Gastrocnemius medialis (tissue), 4 donors: ENCODE data around the gene NDUFAF8. TPM values are rescaled to one million over a fixed set of nuclear protein-coding genes. Genes with fewer than 3 reads are reported as not detected.

Source experiments
- ATAC-seq, 2 donors: fragments of 150-250 bp; one replicate each; pipeline ENCODE4 v1.9.1; 2016
- DNase-seq, 2 donors: peaks; one replicate each; pipeline ENCODE4 v3.0.0-alpha.2; 2019
- H3K27ac ChIP-seq, 4 donors: fragments of 200-600 bp; sonication (generic); 1 replicate in 1 of 4; 2 replicates in 3 of 4; pipeline ENCODE4 v1.5.1; 2016 to 2018; ENCODE audit warnings: mild to moderate bottlenecking in 2 of 4, moderate library complexity in 1 of 4
- H3K27me3 ChIP-seq, 3 donors: fragments of 200-600 bp; sonication (generic) in 2 of 3; 1 replicate in 1 of 3; 2 replicates in 2 of 3; pipeline versions ENCODE4 v1.5.1 to v1.6.0; 2016 to 2019; ENCODE audit warnings: mild to moderate bottlenecking in 1 of 3, moderate library complexity in 1 of 3
- H3K36me3 ChIP-seq, 2 donors: fragments of 200-600 bp; sonication (generic) in 1 of 2; one replicate each; pipeline ENCODE4 v1.5.1; 2017 to 2018
- H3K4me1 ChIP-seq, 2 donors: fragments of 200-600 bp; sonication (generic) in 1 of 2; one replicate each; pipeline ENCODE4 v1.5.1; 2016 to 2017; ENCODE audit warnings: mild to moderate bottlenecking in 2 of 2
- H3K4me3 ChIP-seq, 4 donors: fragments of 200-600 bp; sonication (generic) in 3 of 4; 1 replicate in 1 of 4; 2 replicates in 3 of 4; pipeline ENCODE4 v1.5.1; 2016 to 2019; ENCODE audit warnings: mild to moderate bottlenecking in 2 of 4
- H3K9me3 ChIP-seq, 3 donors: fragments of 200-600 bp; sonication (generic) in 2 of 3; 1 replicate in 1 of 3; 2 replicates in 2 of 3; pipeline ENCODE4 v1.5.1; 2016 to 2019
- CTCF ChIP-seq, 5 experiments: fragments of 450-650 bp in 3 of 5; fragments of 200-600 bp in 2 of 5; sonication (generic) in 2 of 5; IDR thresholded peaks in 4 of 5; conservative IDR thresholded peaks in 1 of 5; 1 replicate in 4 of 5; 2 replicates in 1 of 5; pipeline ENCODE4 v1.5.1; 2016 to 2019; ENCODE audit warnings: antibody characterized with exemption in 5 of 5, mild to moderate bottlenecking in 3 of 5, moderate library complexity in 3 of 5
- POLR2A ChIP-seq, 2 donors: fragments of 450-650 bp; IDR thresholded peaks; one replicate each; pipeline ENCODE4 v1.6.1; 2017; ENCODE audit warnings: antibody characterized with exemption in 2 of 2, mild to moderate bottlenecking in 2 of 2, moderate library complexity in 2 of 2
- in situ Hi-C, 4 donors: fragments of 200-750 bp; cut with MboI; loops; one replicate each; pipeline versions ENCODE4 v1.15.0 to v1.8.0; 2017; ENCODE audit warnings: low sequenced_read_pairs in 4 of 4
- intact Hi-C: fragments of 100-400 bp; cut with DNase I; formaldehyde crosslinking; loops from one replicate; pipeline ENCODE4 v1.15.1; 2023; ENCODE audit warnings: low total_unique reads
- total RNA-seq, 4 donors: library from RNA; depleted of rRNA; stranded (reverse); fragments of >200 nt; gene quantifications; one replicate each; pipeline versions ENCODE4 v1.1.0 to v1.2.3, GENCODE V29; 2016

The NDUFAF8 gene
- total RNA-seq, 4 donors from 2014 or later: 39.4 to 700 (median 74.5) TPM

GRCh38 chr17:81256616-81257015 is 17.5 kb downstream of the NDUFAF8 start:
- no peaks in the 10 kb centered on the region for H3K27me3 ChIP-seq
- no peak overlapping the region for H3K4me3 ChIP-seq
- in situ Hi-C loops (loop anchor here in 2 of 4 donors (10.0 to 25.0 kb wide), 3 partner anchors 228 to 356 kb away; no protein-coding TSS in a partner anchor), intact Hi-C loops (no loop called here)
- no peak for DNase-seq
- no peak overlapping the region for H3K27ac ChIP-seq
- peaks cover 0 to 22% of the 10 kb centered on the region in 2 donors for H3K36me3 ChIP-seq
- no peak for ATAC-seq
- TF ChIP-seq POLR2A (IDR thresholded peaks at IDR 0.05) (no peak), CTCF (IDR thresholded peaks at IDR 0.05 in 4 of 5, conservative IDR thresholded peaks at IDR 0.05 in 1 of 5) (no peak)
- no peaks in the 10 kb centered on the region for H3K9me3 ChIP-seq
- H3K4me1 ChIP-seq: peaks cover 17 to 19% of the 10 kb centered on the region in 2 donors

GRCh38 chr17:81257533-81257932 is 18.4 kb downstream of the NDUFAF8 start:
- intact Hi-C loops (no loop called here), in situ Hi-C loops (loop anchor here in 2 of 4 donors (10.0 to 25.0 kb wide), 3 partner anchors 227 to 355 kb away; no protein-coding TSS in a partner anchor)
- H3K4me1 ChIP-seq: peaks cover 17 to 19% of the 10 kb centered on the region in 2 donors

GRCh38 chr17:81258292-81258691 is 19.2 kb downstream of the NDUFAF8 start:
- TF ChIP-seq CTCF (IDR thresholded peaks at IDR 0.05 in 4 of 5, conservative IDR thresholded peaks at IDR 0.05 in 1 of 5) (no peak), POLR2A (IDR thresholded peaks at IDR 0.05) (no peak)
- ATAC-seq (no peak), DNase-seq (no peak)
- no peak overlapping the region for H3K4me3 ChIP-seq
- H3K36me3 ChIP-seq: peaks cover 0 to 22% of the 10 kb centered on the region in 2 donors
- no peak overlapping the region for H3K27ac ChIP-seq
- H3K4me1 ChIP-seq: peaks cover 16 to 17% of the 10 kb centered on the region in 2 donors
- no peaks in the 10 kb centered on the region for H3K9me3 ChIP-seq
- intact Hi-C loops (no loop called here), in situ Hi-C loops (loop anchor here in 2 of 4 donors (10.0 to 25.0 kb wide), 3 partner anchors 227 to 354 kb away; no protein-coding TSS in a partner anchor)
- H3K27me3 ChIP-seq: no peaks in the 10 kb centered on the region

More at GRCh38 chr17:81257533-81257932, 18.4 kb downstream of the NDUFAF8 start:
- Histone ChIP-seq H3K9me3 (no peaks in the 10 kb centered on the region), H3K36me3 (peaks cover 0 to 22% of the 10 kb centered on the region in 2 donors), H3K27me3 (no peaks in the 10 kb centered on the region), H3K4me3 (no peak overlapping the region), H3K27ac (no peak overlapping the region)
- DNase-seq (no peak), ATAC-seq (no peak)
- TF ChIP-seq CTCF (IDR thresholded peaks at IDR 0.05 in 4 of 5, conservative IDR thresholded peaks at IDR 0.05 in 1 of 5): no peak
- TF ChIP-seq POLR2A (IDR thresholded peaks at IDR 0.05): no peak

GRCh38 chr17:81259058-81259605 is 20.0 kb downstream of the NDUFAF8 start:
- ATAC-seq (no peak), DNase-seq (no peak)
- in situ Hi-C loops: loop anchor here in 2 of 4 donors (10.0 to 25.0 kb wide), 3 partner anchors 226 to 353 kb away; no protein-coding TSS in a partner anchor
- Histone ChIP-seq H3K36me3 (peaks cover 0 to 29% of the 10 kb centered on the region in 2 donors), H3K27me3 (no peaks in the 10 kb centered on the region), H3K9me3 (no peaks in the 10 kb centered on the region), H3K4me3 (no peak overlapping the region), H3K4me1 (peaks cover 16 to 17% of the 10 kb centered on the region in 2 donors), H3K27ac (no peak overlapping the region)
- TF ChIP-seq CTCF (IDR thresholded peaks at IDR 0.05 in 4 of 5, conservative IDR thresholded peaks at IDR 0.05 in 1 of 5) (no peak), POLR2A (IDR thresholded peaks at IDR 0.05) (no peak)
- intact Hi-C loops: no loop called here
